ENCODE data around the gene ATP5F1E.

ATP5F1E gene

DNA sequence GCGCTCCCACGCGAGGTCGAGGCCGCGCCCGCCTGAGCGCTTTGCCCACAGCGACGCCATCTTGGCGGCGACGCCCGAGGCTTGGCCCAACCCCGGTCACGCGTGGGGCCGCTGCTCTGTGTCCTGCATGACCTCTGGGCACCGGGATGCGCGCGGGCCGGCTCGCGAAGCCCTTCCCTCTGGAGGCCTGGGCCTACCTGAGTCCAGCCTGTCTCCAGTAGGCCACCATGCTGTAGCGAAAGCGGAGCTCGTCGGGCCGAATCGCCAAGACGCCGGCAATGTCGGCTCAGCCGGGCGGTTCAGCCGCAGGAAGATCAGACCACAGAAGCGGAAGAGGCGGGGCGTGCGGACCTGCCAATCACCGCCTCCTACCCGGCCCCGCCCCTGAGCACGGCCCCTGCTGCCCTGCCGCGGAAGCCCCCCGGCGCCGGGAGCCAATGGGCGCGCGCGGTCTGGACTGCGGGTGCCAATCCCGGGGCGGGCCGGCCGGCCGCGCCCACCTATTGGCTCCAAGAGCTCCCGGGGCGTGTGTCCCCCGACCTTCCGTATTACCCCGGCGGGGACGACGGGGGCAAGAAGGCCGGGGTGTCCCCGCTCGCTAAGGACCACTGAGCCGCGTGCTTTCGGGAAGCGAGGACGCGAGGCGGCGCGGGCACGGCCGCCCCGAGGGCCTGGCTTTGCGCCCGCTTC is at the start of gene ATP5F1E:
ATP5F1E (minus strand) TSS at position 313 of the 690 bp plus-strand sequence; CDS start at position 229, 84 bp downstream.
- TF ChIP-seq CTCF (conservative IDR thresholded peaks at IDR 0.05): no peak
- peak within 1 kb of the TSS; percentile 93 for H3K27ac ChIP-seq

GRCh38 chr20:59081036-59081435 is 48.9 kb upstream of the ATP5F1E start:
- TF ChIP-seq CTCF (conservative IDR thresholded peaks at IDR 0.05): no peak
- no peak overlapping the region for H3K27ac ChIP-seq

GRCh38 chr20:59078231-59078630 is 46.1 kb upstream of the ATP5F1E start:
- TF ChIP-seq CTCF (conservative IDR thresholded peaks at IDR 0.05): no peak
- H3K27ac ChIP-seq: no peak overlapping the region

GRCh38 chr20:59077705-59078104 is 45.6 kb upstream of the ATP5F1E start:
- H3K27ac ChIP-seq: no peak overlapping the region
- no peak for TF ChIP-seq CTCF (conservative IDR thresholded peaks at IDR 0.05)

GRCh38 chr20:59075934-59076508 is 43.9 kb upstream of the ATP5F1E start:
- no peak for TF ChIP-seq CTCF (conservative IDR thresholded peaks at IDR 0.05)
- no peak overlapping the region for H3K27ac ChIP-seq

GRCh38 chr20:59074456-59074855 is 42.3 kb upstream of the ATP5F1E start:
- no peak for TF ChIP-seq CTCF (conservative IDR thresholded peaks at IDR 0.05)
- H3K27ac ChIP-seq: no peak overlapping the region

DNA sequence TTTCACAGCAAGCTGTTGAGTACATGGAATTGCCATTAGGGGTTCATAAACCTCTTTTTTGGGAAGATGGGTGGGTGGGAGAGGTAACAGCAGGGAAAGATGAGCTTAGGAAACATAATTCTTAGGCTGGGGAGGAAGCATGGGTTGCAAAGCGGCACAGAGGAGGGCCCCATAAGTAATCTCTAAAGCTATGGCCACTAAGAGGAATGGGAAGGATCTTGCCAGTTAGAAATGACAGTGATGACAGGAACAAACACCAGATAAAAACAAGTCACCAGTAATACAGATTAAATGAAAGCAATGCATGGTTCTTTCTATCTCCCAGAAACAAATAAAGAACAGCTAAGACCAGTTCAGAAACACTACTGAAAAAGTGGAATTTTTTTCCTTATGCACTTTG is 41.4 kb upstream of the ATP5F1E start:
- TF ChIP-seq CTCF (conservative IDR thresholded peaks at IDR 0.05): no peak
- H3K27ac ChIP-seq: no peak overlapping the region
